Right atrium auricular region (tissue), 2 donors: ENCODE results near the gene PRDX6. TPM values are rescaled to one million over a fixed set of nuclear protein-coding genes. Genes with fewer than 3 reads are reported as not detected.

Experiments used
- DNase-seq: peaks from one replicate; pipeline ENCODE4 v3.0.0-alpha.2; 2019; ENCODE audit warnings: low spot score
- H3K27ac ChIP-seq, 2 donors: fragments of 200-600 bp; sonication (generic); 1 replicate in 1 of 2; 2 replicates in 1 of 2; pipeline ENCODE4 v1.5.1; 2016 to 2019
- H3K27me3 ChIP-seq, 2 donors: fragments of 200-600 bp; sonication (generic); one replicate each; pipeline versions ENCODE4 v1.5.1 to v1.6.0; 2017 to 2019
- H3K36me3 ChIP-seq: fragments of 200-600 bp; sonication (generic); one replicate; pipeline ENCODE4 v1.5.1; 2016
- H3K4me1 ChIP-seq, 2 donors: fragments of 200-600 bp; sonication (generic); one replicate each; pipeline versions ENCODE4 v1.5.1 to v1.6.0; 2017 to 2019
- H3K4me3 ChIP-seq, 2 donors: fragments of 200-600 bp; sonication (generic); 1 replicate in 1 of 2; 2 replicates in 1 of 2; pipeline ENCODE4 v1.5.1; 2017 to 2019; ENCODE audit warnings: mild to moderate bottlenecking in 1 of 2, moderate library complexity in 1 of 2
- H3K9me3 ChIP-seq, 2 donors: fragments of 200-600 bp; sonication (generic); one replicate each; pipeline ENCODE4 v1.5.1; 2019
- CTCF ChIP-seq, 2 donors: fragments of 200-600 bp; sonication (generic); IDR thresholded peaks; one replicate each; pipeline ENCODE4 v1.5.1; 2019; ENCODE audit warnings: antibody characterized with exemption in 2 of 2
- total RNA-seq, 2 donors: library from RNA; depleted of rRNA; stranded (reverse); fragments of >200 nt; gene quantifications; one replicate each; pipeline ENCODE4 v1.1.0, GENCODE V29; 2016

PRDX6 gene
- total RNA-seq, 2 donors from 2014 or later: 512 to 590 TPM

- Histone ChIP-seq H3K9me3 (no peaks in the 10 kb centered on the region), H3K27me3 (no peaks in the 10 kb centered on the region), H3K4me1 (no peaks in the 10 kb centered on the region)
Measured at GRCh38 chr1:173520799-173521198, 43.7 kb downstream of the PRDX6 start.

GRCh38 chr1:173523329-173523728 lies 46.2 kb downstream of the PRDX6 start:
- no peaks in the 10 kb centered on the region for H3K27me3 ChIP-seq
- no peaks in the 10 kb centered on the region for H3K36me3 ChIP-seq
- no peak overlapping the region for H3K27ac ChIP-seq
- no peaks in the 10 kb centered on the region for H3K9me3 ChIP-seq
- no peak for TF ChIP-seq CTCF (IDR thresholded peaks at IDR 0.05)
- H3K4me1 ChIP-seq: peaks cover 0 to 9% of the 10 kb centered on the region in 2 donors
- no peak overlapping the region for H3K4me3 ChIP-seq
- DNase-seq: no peak

More at GRCh38 chr1:173520799-173521198, 43.7 kb downstream of the PRDX6 start:
- no peak for DNase-seq
- Histone ChIP-seq H3K27ac (no peak overlapping the region), H3K4me3 (no peak overlapping the region), H3K36me3 (no peaks in the 10 kb centered on the region)
- TF ChIP-seq CTCF (IDR thresholded peaks at IDR 0.05): no peak

GRCh38 chr1:173525926-173526325 lies 48.8 kb downstream of the PRDX6 start:
- no peaks in the 10 kb centered on the region for H3K36me3 ChIP-seq
- peaks cover 0 to 9% of the 10 kb centered on the region in 2 donors for H3K4me1 ChIP-seq
- no peak overlapping the region for H3K27ac ChIP-seq
- no peak overlapping the region for H3K4me3 ChIP-seq
- no peaks in the 10 kb centered on the region for H3K9me3 ChIP-seq
- DNase-seq: no peak
- no peaks in the 10 kb centered on the region for H3K27me3 ChIP-seq
- no peak for TF ChIP-seq CTCF (IDR thresholded peaks at IDR 0.05)

- Histone ChIP-seq H3K36me3 (no peaks in the 10 kb centered on the region), H3K27ac (no peak overlapping the region), H3K4me1 (peaks cover 0 to 9% of the 10 kb centered on the region in 2 donors), H3K27me3 (no peaks in the 10 kb centered on the region), H3K4me3 (no peak overlapping the region), H3K9me3 (no peaks in the 10 kb centered on the region)
- no peak for TF ChIP-seq CTCF (IDR thresholded peaks at IDR 0.05)
- peak; percentile 70 for DNase-seq
Measured at GRCh38 chr1:173527151-173527826, 50.2 kb downstream of the PRDX6 start.

GRCh38 chr1:173529106-173529505 lies 52.0 kb downstream of the PRDX6 start:
- no peak for DNase-seq
- Histone ChIP-seq H3K27ac (no peak overlapping the region), H3K36me3 (no peaks in the 10 kb centered on the region), H3K9me3 (no peaks in the 10 kb centered on the region), H3K27me3 (no peaks in the 10 kb centered on the region), H3K4me1 (peaks cover 0 to 9% of the 10 kb centered on the region in 2 donors), H3K4me3 (no peak overlapping the region)
- no peak for TF ChIP-seq CTCF (IDR thresholded peaks at IDR 0.05)
